Stimulated activated CD4-positive, alpha-beta T cell treated with anti-CD3 and anti-CD28 coated beads, TNF-alpha, amount 100 ng/mL, for 4 hours (primary cell): ENCODE data around the gene VENTX.
"Not testable (repeated sequence)": the region's sequence is repeated elsewhere in the genome, so short reads cannot be mapped to it uniquely, and the experiment has no call there.

Experiments used
- DNase-seq, 3 experiments: peaks; one replicate each; pipeline ENCODE4 v3.0.0-alpha.2; 2020; ENCODE audit warnings: low read depth in 3 of 3

Gene VENTX

DNA sequence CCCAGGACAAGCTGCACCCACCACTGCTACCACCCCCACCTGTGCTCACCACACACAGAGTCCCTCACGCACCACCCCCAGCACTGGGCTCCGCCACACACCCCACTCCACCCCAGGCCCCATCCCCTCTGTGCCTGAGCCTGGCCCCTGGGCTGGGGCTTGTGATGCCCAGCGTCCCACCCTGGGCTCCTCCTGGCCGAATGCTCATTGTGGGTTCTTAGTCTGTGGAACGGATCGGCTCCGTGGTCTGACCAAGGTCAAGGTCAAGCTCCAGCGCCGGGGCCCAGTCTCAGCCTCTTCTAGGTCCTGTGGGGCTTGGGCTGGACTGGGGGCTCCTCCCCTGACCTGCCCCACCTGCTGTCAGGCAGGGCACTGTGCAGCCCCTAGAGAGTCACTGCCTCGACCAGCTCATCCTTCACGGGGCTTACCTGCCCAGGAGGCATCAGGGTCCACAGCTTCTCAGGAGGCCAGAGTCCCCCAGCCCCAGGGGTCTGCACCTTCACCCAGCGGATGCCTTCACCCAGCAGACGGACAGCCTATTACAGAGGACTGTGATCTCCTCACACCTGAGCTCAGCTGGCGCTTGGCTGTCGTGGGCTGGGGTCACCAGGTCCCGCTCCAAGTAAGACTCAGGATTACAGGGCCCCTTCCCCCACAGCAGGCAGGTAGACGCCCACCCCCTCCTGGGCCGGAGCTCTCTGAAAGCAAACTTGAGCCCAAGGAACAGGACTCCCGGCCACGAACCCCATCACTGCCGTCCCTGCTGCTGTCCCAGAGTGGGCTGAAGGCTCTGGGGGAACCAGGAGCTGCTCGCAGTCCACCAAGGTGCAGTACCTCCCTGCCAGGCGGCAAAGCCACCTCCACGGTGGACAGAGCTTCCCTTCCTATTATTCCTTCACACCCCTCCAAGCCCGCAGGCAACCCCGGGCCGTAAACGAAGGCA is 22.9 kb upstream of the VENTX start:
- no peak for DNase-seq

DNA sequence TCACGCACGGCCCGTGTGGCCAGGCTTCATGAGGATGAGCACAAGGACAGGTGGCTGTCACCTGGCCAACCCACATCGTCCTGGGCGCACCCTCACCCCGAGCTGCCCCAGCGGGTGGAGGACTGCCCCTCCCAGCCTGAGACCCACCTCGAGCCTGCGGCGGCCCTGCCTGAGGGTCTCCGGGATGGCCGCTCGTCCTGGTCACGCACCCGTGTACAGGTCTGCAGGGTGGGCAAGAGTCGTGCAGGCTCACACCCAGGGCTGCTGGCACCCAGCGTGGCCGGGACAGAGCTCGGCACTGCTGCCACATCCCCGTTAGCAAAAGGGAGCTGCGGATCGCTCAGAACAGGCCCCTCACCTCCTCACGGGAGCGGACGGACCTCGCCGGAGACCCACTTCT is 22.1 kb upstream of the VENTX start:
- DNase-seq: no peak

DNA sequence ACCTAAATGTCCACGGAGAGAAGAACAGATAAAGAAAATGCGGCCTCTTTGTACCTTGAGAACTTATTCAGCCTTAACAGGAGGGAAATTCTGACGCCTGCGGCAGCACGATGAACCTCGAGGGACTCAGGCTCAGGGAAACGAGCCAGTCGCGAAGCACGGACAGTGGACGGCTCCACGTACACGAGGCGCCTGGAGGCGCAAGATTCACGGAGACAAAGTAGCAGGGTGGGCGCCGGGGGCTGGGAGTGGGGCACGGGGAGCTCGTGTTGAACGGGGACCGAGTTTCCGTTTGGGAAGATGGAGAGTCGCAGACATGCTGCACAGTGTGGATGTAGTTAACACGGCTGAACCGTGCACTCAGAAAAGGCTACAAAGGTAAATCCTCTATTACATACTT is 20.9 kb upstream of the VENTX start:
- DNase-seq: no peak

DNA sequence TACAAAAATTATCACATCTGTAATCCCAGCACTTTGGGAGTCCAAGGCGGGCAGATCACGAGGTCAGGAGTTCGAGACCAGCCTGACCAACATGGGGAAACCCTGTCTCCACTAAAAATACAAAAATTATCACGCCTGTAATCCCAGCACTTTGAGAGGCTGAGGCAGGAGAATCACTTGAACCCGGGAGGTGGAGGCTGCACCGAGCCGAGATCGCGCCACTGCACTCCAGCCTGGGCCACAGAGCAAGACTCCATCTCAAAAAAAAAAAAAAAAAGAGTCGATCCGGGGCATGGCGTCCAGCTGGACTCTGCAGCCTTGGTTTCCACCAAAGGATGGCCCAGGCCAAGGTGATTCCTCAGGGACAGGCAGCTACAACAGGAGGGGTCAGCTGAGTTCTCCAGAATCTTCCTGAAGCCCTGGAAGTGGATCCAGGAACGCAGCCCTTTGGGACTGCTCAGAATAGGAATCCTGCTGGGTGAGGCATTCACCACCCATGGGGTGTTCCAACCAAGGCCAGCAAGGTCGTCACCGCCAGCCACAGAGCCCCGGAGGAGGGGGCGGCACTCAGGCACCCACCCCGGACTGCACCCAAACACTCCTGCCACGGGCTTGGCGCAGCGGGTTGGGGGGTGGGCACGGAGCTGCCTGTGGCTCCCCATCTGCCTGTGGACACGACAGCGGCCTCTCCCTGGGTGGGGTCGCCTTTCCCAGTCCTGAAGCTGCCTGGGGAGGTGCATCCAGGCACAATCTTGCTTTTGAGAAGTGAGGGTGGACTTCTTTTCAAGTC is 19.7 kb upstream of the VENTX start:
- no peak for DNase-seq

DNA sequence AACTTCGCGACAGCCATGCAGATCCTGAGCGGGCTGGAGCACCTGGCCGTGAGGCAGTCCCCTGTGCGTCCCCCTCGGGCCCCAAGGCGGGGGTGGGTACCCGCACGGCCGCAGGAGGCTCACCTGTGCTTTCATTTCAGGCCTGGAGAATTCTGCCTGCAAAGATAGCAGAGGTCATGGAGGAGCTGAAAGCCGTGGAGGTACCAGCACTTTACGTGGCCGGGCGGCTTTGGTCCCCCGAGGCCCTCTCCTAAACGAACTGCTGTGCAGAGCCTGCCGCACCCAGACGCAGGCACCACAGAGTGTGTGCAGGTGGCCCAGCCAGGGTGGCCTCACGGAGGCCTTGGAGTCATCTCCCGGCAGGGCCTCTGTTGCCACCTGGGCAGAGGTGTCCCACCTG is 18.8 kb upstream of the VENTX start:
- DNase-seq: no peak

DNA sequence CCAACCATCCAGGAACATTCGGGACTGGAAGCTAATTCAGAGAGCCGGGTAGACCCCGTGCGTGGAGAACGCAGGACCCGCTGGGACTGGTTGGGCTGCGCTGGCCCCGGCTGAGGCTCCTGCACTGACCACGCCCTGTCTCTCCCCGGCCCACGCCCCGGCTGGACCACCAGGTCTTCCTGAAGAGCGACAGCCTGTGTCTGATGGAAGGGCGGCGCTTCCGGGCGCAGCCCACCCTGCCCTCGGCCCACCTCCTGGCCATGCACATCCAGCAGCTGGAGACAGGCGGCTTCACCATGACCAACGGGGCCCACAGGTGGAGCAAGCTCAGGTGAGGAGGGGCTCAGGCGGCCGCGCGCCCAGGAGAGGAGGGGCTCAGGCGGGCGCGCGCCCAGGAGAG is 17.9 kb upstream of the VENTX start:
- no peak for DNase-seq

DNA sequence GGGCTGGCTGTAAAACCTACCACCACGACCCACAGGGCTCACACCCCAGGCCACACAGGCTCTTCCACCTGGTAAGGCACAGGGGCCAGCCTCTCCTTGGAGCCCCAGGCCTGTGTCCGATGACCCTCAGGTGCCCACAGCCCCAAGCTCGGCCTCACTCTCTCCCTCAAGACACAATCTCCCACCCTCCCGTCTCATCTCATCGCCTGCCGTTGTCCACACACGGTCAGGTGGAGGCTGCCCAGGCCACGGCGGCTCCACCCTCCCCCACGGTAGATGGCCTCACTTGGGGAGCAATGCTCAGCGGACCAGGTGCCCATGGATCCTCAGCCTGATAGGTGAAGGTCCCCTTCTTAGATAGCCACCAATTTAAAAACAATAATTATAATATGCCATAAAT is 16.3 kb upstream of the VENTX start:
- DNase-seq: no peak

DNA sequence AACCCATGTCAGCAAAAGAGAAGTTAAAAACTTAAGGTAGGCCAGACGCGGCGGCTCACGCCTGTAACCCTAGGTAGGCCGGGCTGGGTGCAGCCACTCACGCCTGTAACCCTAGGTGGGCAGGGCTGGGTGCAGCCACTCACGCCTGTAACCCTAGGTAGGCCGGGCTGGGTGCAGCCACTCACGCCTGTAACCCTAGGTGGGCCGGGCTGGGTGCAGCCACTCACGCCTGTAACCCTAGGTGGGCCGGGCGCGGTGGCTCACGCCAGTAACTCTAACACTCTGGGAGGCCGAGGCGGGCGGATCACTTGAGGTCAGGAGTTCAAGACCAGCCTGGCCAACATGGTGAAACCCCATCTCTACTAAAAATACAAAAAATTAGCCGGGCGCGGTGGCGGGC is 15.9 kb upstream of the VENTX start:
- not testable (repeated sequence) for DNase-seq

DNA sequence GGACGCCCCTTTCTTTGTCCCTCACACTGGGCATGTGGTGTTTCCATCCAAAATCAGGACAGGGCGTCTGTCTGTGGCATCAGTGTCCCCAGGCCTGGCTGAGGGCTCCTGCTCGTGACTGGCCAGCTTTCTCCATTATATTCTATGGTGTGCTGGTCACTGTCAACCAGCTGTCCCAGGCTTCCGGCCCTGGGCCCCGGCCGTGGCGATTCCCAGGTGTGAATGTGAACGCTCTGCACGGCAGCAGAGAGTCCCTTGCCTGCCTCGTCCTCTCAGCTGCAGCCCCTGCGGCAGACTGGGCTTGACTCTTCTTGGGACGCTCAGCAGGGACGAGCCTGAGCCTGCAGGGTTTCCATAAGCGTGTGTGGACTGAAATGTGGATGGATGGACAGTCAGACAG is 13.6 kb upstream of the VENTX start:
- no peak for DNase-seq

DNA sequence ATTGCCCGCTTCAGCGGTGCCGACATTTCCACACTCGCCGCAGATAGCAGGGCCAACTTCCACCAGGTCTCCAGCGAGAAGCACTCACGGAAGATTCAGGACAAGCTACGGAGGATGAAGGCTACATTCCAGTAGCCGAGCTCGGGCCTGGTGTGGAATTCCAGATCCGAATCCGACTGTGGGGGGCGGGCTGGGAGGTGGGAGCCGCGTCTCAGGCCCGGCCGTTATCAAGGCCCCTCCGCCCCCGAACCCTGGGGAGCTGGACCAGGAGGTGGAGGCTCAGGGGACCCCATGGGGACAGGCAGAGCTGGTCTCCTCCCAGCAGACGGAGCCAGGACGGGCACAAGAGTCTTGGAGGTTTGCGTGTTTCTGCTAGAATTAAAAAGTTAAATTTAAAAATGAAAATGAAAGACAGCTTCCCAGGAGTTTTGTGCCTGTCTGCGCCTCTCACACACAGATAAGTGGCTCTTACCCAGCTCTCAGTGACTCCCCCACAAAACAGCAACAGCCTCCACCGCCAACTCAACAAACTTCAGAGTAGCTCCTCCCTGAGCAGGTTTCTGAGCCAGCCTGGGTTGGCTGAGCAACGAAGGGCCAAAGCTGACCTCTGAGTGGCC is 12.8 kb upstream of the VENTX start:
- DNase-seq: no peak

DNA sequence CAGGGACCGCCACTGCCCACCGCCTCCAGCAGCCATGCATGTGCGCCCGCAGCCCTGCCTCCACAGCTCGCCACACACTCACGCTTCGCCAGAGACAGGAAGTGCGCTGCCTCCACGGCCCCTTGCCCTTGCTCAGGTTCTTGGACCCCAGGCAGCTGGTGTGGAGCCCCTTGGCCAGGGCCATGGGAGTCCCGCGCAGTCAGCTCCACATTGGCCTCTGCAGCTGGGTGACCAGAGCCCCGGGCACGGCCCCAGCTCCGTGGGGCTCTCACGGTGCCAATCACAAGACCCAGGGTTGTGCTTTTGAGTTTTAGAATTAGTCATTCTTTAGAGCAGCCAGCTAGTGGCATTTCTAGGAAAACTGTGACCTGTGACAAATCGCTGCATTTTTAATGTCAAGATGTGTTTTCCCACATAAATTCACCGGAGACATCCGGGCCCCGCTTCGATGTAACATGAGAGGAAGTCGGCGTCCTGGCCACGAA is 11.9 kb upstream of the VENTX start:
- DNase-seq: no peak

DNA sequence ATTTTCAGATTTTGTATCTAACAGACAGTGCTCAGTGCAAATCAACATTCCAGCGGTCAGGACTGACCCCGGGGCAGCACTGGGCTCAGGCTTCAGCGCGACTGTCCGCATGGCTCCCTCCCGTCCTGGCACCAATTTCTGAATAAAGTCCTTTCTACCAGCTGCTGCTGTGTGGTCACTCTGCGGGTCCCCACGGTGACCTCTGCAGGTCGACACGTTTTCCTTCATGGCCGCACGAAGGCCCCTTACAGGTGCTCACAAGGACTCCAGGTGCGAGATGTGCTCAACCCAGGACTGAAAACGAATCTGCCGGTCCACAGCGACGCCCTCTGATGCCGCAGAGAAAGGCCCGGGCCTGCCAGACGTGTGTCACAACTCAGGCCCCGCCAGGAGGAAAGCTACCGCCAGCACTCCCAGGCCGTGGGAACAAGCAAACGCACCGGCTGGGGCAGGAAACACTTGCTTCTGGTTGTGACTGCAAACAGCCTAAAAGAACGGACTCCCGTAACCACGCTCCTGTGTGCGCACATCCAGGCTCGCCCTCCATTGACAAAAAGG is 11.3 kb upstream of the VENTX start:
- no peak for DNase-seq

DNA sequence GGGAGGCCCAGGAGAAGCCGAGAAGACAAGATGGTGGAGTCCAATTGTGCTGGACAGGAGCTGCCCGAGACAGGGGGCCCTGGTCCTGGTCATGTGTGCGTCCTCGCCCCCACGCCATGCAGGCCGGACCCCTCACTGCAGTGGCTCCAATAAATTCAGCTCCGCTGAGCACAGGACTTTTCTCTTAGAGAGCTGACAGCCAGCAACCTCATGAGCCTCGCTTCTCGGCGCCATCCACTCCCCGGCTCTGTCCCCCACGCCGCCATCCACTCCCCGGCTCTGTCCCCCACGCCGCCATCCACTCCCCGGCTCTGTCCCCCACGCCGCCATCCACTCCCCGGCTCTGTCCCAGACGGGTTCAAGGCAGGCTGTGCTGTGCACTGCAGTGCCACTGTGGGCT is 10.4 kb upstream of the VENTX start:
- no peak for DNase-seq

DNA sequence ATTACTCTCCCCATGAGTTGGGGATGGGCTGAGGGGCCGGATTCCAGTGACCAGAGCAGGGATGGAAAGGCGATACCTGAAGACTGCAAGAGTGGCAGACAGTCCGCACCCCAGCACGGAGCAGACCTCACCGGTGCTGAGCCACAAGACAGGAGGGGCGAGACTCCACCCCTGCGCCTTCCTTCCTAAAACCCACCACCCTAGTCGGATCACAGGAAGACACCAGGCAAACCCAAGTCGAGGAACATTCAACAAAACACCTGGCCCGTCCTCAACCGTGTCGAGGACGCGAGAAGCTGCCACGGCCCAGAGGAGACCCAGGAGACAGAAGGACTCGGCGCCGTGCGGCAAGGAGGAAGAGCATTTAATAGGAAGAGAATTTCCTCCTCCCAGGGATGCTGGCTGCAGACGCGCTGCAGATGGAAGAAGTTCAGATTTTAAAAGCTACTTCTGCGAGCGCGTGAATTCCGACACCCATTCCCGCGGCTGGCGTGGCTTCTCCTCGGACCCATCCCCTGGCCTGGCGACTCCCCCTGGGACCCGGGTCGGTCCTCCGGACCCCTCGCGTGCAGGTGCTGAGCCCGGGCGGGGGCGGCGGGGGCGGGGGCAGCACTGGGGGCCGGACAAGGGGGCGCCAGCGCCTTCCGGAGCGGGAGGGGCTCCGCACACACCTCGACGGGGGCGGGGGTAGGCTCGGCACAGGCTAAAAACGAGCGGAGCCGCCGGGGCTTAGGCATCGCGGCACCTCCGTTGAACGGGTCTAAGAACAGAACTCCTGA is 8.2 kb upstream of the VENTX start:
- DNase-seq: no peak

DNA sequence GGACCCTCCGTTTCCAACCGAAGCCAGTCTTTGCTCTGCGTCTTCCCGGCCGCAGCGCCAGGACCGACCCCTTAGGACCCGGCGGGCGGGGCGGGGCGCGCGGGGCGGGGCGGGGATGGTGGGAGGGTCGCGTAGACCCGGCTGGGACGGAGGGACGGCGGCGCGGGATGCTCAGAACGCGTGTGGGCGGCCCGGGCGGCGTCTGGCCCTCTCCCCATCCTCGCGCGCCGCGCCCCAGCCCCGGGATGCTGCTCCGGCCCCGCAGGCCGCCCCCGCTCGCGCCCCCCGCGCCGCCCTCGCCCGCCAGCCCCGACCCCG is 7.7 kb upstream of the VENTX start, which contains the start of gene UTF1:
Gene UTF1, plus strand, starts transcription at position 174 of the 318 bp plus-strand sequence. Its CDS starts 72 bp downstream, at position 246.
- DNase-seq: no peak

DNA sequence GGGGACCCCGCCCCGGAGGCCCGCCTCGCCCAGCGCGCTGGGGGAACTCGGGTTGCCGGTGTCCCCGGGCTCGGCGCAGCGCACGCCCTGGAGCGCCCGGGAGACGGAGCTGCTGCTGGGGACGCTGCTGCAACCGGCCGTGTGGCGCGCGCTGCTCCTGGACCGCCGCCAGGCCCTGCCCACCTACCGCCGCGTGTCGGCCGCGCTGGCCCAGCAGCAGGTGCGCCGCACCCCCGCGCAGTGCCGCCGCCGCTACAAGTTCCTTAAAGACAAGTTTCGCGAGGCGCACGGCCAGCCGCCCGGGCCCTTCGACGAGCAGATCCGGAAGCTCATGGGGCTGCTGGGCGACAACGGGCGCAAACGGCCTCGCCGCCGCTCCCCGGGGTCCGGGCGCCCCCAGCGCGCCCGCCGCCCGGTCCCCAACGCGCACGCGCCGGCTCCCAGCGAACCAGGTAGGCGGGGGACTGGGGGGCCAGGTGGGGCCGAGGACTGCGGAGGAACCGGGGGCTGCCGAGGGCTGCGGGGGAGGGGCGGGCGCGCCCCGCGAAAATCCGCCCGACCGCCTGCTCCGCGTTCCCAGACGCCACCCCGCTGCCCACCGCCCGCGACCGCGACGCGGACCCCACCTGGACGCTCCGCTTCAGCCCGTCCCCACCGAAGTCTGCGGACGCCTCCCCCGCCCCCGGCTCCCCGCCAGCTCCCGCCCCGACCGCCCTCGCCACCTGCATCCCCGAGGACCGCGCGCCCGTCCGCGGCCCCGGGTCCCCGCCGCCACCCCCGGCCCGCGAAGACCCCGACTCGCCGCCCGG is 7.1 kb upstream of the VENTX start:
- DNase-seq: no peak

DNA sequence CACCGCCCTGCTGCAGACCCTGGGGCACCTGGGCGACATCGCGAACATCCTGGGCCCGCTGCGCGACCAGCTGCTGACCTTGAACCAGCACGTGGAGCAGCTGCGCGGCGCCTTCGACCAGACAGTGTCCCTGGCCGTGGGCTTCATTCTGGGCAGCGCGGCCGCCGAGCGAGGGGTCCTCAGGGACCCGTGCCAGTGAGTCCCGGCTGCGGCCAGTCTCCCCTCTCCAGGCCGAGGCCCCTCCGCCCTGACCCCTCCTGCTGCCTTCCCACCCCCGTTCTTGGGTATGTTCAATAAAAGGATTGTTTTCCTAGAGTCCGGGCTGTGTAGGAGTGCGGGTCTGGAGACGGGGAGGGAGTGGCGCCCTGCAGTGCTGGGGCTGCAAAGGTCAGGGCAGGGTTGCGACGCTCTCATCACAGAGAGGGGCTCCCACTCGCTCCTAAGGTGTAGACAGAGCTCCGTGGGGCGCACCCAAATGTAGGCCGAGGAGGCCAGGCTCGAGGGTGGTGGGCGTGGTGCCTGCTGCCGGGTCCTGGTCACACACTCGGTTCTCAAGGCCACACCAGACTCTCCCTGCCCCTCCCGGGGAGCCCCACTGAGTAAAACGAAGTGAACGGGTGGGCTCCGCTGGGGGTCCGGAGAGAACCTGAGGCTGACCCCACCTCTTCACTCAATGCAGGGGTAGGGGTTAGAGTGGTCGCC is 6.3 kb upstream of the VENTX start:
- no peak for DNase-seq

DNA sequence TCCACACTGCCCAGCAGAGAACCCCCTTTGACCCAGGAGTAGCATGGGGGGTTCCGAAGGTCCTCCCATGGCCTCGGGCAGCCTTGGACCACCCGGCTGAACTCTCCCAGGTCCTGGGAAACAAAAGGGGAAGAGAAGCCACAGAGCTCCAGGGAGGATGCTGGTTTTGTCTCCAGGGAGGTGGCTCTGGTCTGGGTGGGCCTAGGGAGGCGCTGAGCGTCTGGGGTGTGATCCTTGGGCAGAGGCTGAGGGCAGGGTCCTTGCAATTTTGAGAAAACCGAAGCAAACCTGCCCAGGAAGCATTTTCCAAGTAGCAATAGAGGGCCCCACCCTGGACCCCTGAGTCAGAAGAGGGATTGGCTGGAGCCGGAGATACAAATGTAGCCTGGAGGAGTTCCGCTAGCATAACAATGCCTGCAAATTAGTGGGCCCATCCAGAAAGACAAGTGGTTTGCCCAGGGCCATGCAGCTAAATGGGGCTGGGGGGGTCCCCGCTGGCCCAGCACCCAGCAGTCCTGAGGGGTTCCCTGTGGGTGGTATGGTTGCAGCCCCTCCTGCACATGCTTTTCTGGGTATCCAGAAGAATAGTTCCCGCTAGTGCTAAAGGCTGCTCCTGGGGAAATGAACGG is 5.6 kb upstream of the VENTX start:
- DNase-seq: no peak

DNA sequence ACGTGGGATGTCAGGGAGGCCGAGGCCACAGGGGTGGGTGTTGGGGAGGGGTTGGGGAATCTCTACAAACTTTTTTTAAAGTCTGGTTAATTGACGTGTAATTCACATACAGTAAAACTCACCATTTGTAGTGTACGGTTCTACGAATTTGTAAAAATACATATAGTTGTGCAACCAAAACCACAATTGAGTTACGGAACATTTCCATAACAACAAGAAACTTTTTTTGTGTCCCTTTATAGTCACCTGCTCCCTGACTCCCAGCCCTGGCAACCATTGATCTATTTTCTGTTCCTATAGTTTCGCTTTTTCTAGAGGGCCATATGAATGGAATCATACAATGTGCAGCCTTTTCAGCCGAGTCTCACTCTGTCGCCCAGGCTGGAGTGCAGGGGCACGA is 2.9 kb upstream of the VENTX start:
- not testable (repeated sequence) for DNase-seq
